Mesendoderm (in vitro differentiated cells): Measurements from ENCODE around the gene PPP1R13L.

ENCODE experiments used
- DNase-seq: peaks from one replicate; pipeline ENCODE4 v3.0.0; 2013
- H2AK5ac ChIP-seq: 2 replicates; pipeline ENCODE4 v1.6.1; 2013; ENCODE audit warnings: low read length, inconsistent platforms
- H2BK120ac ChIP-seq: 2 replicates; pipeline ENCODE4 v1.6.1; 2013; ENCODE audit warnings: low read depth, mild to moderate bottlenecking, low read length, moderate library complexity, mixed read lengths
- H2BK15ac ChIP-seq: replicated peaks from 2 replicates; pipeline ENCODE4 v1.6.1; 2013; ENCODE audit warnings: low read depth, mild to moderate bottlenecking, moderate library complexity
- H2BK5ac ChIP-seq: 2 replicates; pipeline ENCODE4 v1.6.1; 2013; ENCODE audit warnings: low read length, inconsistent platforms
- H3K18ac ChIP-seq: 2 replicates; pipeline ENCODE4 v1.6.1; 2013; ENCODE audit warnings: mild to moderate bottlenecking, low read length, mixed read lengths
- H3K23ac ChIP-seq: one replicate; pipeline ENCODE4 v1.6.1; 2013; ENCODE audit warnings: low read length
- H3K27ac ChIP-seq: 2 replicates; pipeline ENCODE4 v1.5.1; 2013; ENCODE audit warnings: low read depth, mild to moderate bottlenecking, inconsistent platforms, low read length, moderate library complexity
- H3K27me3 ChIP-seq: 2 replicates; pipeline ENCODE4 v1.6.1; 2013; ENCODE audit warnings: low read length, control low read depth, mild to moderate bottlenecking, inconsistent platforms; ENCODE audit not compliant: insufficient read depth, poor library complexity
- H3K36me3 ChIP-seq: 2 replicates; pipeline ENCODE4 v1.6.1; 2013; ENCODE audit warnings: low read length, inconsistent platforms; ENCODE audit not compliant: control insufficient read depth, insufficient read depth
- H3K4ac ChIP-seq: one replicate; pipeline ENCODE4 v1.6.1; 2013; ENCODE audit warnings: low read depth, mild to moderate bottlenecking, low read length, moderate library complexity
- H3K4me1 ChIP-seq: 2 replicates; pipeline ENCODE4 v1.6.1; 2013; ENCODE audit warnings: low read depth, low read length, inconsistent platforms; ENCODE audit not compliant: control insufficient read depth
- H3K4me2 ChIP-seq: 2 replicates; pipeline ENCODE4 v1.6.1; 2013; ENCODE audit warnings: low read length
- H3K4me3 ChIP-seq: 2 replicates; pipeline ENCODE4 v1.5.1; 2013; ENCODE audit warnings: mild to moderate bottlenecking, low read length
- H3K56ac ChIP-seq: one replicate; pipeline ENCODE4 v1.6.1; 2013; ENCODE audit warnings: low read length
- H3K79me1 ChIP-seq: 2 replicates; pipeline ENCODE4 v1.6.1; 2013; ENCODE audit warnings: low read length, inconsistent platforms
- H3K79me2 ChIP-seq: 2 replicates; pipeline ENCODE4 v1.6.1; 2013; ENCODE audit warnings: mild to moderate bottlenecking, low read length; ENCODE audit not compliant: control insufficient read depth, insufficient read depth
- H3K9ac ChIP-seq: 2 replicates; pipeline ENCODE4 v1.6.1; 2013; ENCODE audit warnings: low read length, inconsistent platforms
- H4K5ac ChIP-seq: one replicate; pipeline ENCODE4 v1.6.1; 2013; ENCODE audit warnings: low read length
- H4K8ac ChIP-seq: one replicate; pipeline ENCODE4 v1.6.1; 2013; ENCODE audit warnings: low read depth, mild to moderate bottlenecking, control low read depth, low read length, moderate library complexity
- WGBS: extraction: QIAGEN DNeasy Blood & Tissue Kit; methylation state at CpG from one replicate; pipeline ENCODE4 v1.1.7; 2013; ENCODE audit warnings: low lambda C conversion rate, missing lambda C conversion rate; ENCODE audit not compliant: insufficient coverage; ENCODE audit errors: extremely low coverage; 5-methylcytosine and 5-hydroxymethylcytosine counted together

PPP1R13L gene

GRCh38 chr19:45391871-45392665 lies 12.8 kb downstream of the PPP1R13L start:
- Histone ChIP-seq H4K8ac (no peak overlapping the region), H3K4me3 (no peak overlapping the region), H3K27me3 (no peaks in the 10 kb centered on the region), H3K79me2 (no peaks in the 10 kb centered on the region), H3K36me3 (no peaks in the 10 kb centered on the region), H3K9ac (no peak overlapping the region), H3K79me1 (no peaks in the 10 kb centered on the region), H3K23ac (no peak overlapping the region), H2BK120ac (no peak overlapping the region), H3K4me2 (no peak overlapping the region), H3K4me1 (no peaks in the 10 kb centered on the region), H3K27ac (no peak overlapping the region), H4K5ac (no peak overlapping the region), H3K18ac (no peak overlapping the region), H3K4ac (no peak overlapping the region), H2AK5ac (no peak overlapping the region), H3K56ac (no peak overlapping the region), H2BK5ac (no peak overlapping the region), H2BK15ac (no peak overlapping the region)
- no CpG with 5 or more reads among the region's 21 CpGs for WGBS
- DNase-seq, result no peak

- Histone ChIP-seq H2AK5ac (no peak overlapping the region), H3K56ac (no peak overlapping the region), H3K79me1 (no peaks in the 10 kb centered on the region), H3K9ac (no peak overlapping the region), H4K5ac (no peak overlapping the region), H2BK5ac (no peak overlapping the region), H3K4me1 (no peaks in the 10 kb centered on the region), H3K4ac (no peak overlapping the region), H3K4me2 (no peak overlapping the region), H3K27ac (no peak overlapping the region), H2BK15ac (no peak overlapping the region), H3K4me3 (no peak overlapping the region), H2BK120ac (no peak overlapping the region), H3K36me3 (no peaks in the 10 kb centered on the region), H3K79me2 (no peaks in the 10 kb centered on the region), H3K27me3 (no peaks in the 10 kb centered on the region), H3K23ac (no peak overlapping the region), H3K18ac (no peak overlapping the region), H4K8ac (no peak overlapping the region)
- DNase-seq, result peak; percentile 75
- no CpG with 5 or more reads among the region's 3 CpGs for WGBS
Measured at GRCh38 chr19:45391346-45391745, 13.5 kb downstream of the PPP1R13L start.

- H3K56ac ChIP-seq, result peak overlapping the region; percentile 25
- H4K8ac ChIP-seq, result no peak overlapping the region
- no peak overlapping the region for H2BK5ac ChIP-seq
- H3K4me3 ChIP-seq, result no peak overlapping the region
- H3K79me1 ChIP-seq, result no peaks in the 10 kb centered on the region
- no peak overlapping the region for H4K5ac ChIP-seq
- H2AK5ac ChIP-seq, result no peak overlapping the region
- H3K27ac ChIP-seq, result no peak overlapping the region
- H3K4ac ChIP-seq, result no peak overlapping the region
- H2BK15ac ChIP-seq, result no peak overlapping the region
- H3K36me3 ChIP-seq, result no peaks in the 10 kb centered on the region
- WGBS, result no CpG with 5 or more reads among the region's 75 CpGs
- no peak overlapping the region for H3K9ac ChIP-seq
- H3K4me2 ChIP-seq, result no peak overlapping the region
- no peak overlapping the region for H3K23ac ChIP-seq
- H3K79me2 ChIP-seq, result no peaks in the 10 kb centered on the region
- no peak overlapping the region for H3K18ac ChIP-seq
- H3K4me1 ChIP-seq, result no peaks in the 10 kb centered on the region
- DNase-seq, result peak; percentile 52
- H2BK120ac ChIP-seq, result no peak overlapping the region
- H3K27me3 ChIP-seq, result peaks cover 4% of the 10 kb centered on the region
Measured at GRCh38 chr19:45385392-45386221, 19.3 kb downstream of the PPP1R13L start.

GRCh38 chr19:45382426-45382825 lies 22.4 kb downstream of the PPP1R13L start:
- Histone ChIP-seq H3K56ac (no peak overlapping the region), H3K27me3 (peaks cover 4% of the 10 kb centered on the region), H3K79me2 (no peaks in the 10 kb centered on the region), H3K27ac (no peak overlapping the region), H3K4me2 (no peak overlapping the region), H2BK5ac (no peak overlapping the region), H3K79me1 (no peaks in the 10 kb centered on the region), H2BK120ac (no peak overlapping the region), H3K4me1 (no peaks in the 10 kb centered on the region), H2AK5ac (no peak overlapping the region), H3K36me3 (no peaks in the 10 kb centered on the region), H3K9ac (no peak overlapping the region), H2BK15ac (no peak overlapping the region), H4K5ac (no peak overlapping the region), H3K4me3 (no peak overlapping the region), H3K23ac (no peak overlapping the region), H3K18ac (no peak overlapping the region), H3K4ac (no peak overlapping the region), H4K8ac (no peak overlapping the region)
- DNase-seq, result no peak
- WGBS, result no CpG with 5 or more reads among the region's 29 CpGs

- H4K5ac ChIP-seq, result no peak overlapping the region
- H3K36me3 ChIP-seq, result no peaks in the 10 kb centered on the region
- H3K9ac ChIP-seq, result no peak overlapping the region
- H2BK15ac ChIP-seq, result no peak overlapping the region
- H3K27ac ChIP-seq, result no peak overlapping the region
- no peak overlapping the region for H2BK5ac ChIP-seq
- H3K56ac ChIP-seq, result no peak overlapping the region
- no peak overlapping the region for H3K18ac ChIP-seq
- H3K4me2 ChIP-seq, result no peak overlapping the region
- no peaks in the 10 kb centered on the region for H3K79me2 ChIP-seq
- no peak overlapping the region for H3K4ac ChIP-seq
- H3K4me1 ChIP-seq, result no peaks in the 10 kb centered on the region
- H4K8ac ChIP-seq, result no peak overlapping the region
- no peak overlapping the region for H2BK120ac ChIP-seq
- no CpG with 5 or more reads among the region's 1 CpG for WGBS
- no peak for DNase-seq
- H3K27me3 ChIP-seq, result no peaks in the 10 kb centered on the region
- H3K23ac ChIP-seq, result no peak overlapping the region
- no peak overlapping the region for H3K4me3 ChIP-seq
- no peaks in the 10 kb centered on the region for H3K79me1 ChIP-seq
- H2AK5ac ChIP-seq, result no peak overlapping the region
Measured at GRCh38 chr19:45380107-45380506, 24.8 kb downstream of the PPP1R13L start.
